SK-N-SH treated with all-trans-retinoic acid at 6 μM for 48 hours (cell line): Measurements from ENCODE around the gene CABLES1.

ENCODE experiments used
- ATAC-seq: fragments of 200-7000 bp; cut with Tn5 transposase; 3 replicates; pipeline ENCODE4 v1.9.1; 2020; ENCODE audit warnings: mild to moderate bottlenecking, moderate library complexity
- ARNTL ChIP-seq: fragments of 450-650 bp; formaldehyde crosslinking; IDR thresholded peaks from 2 replicates; pipeline ENCODE4 v1.5.0; 2020; ENCODE audit warnings: low read depth, mild to moderate bottlenecking, moderate library complexity, borderline replicate concordance
- BACH2 ChIP-seq: fragments of 250-450 bp; sonication (Bioruptor Pico); IDR thresholded peaks from 2 replicates; pipeline ENCODE4 v1.9.0; 2021; ENCODE audit warnings: mild to moderate bottlenecking, borderline replicate concordance
- CREB5 ChIP-seq: fragments of 250-450 bp; sonication (Bioruptor Pico); IDR thresholded peaks from 2 replicates; pipeline ENCODE4 v1.5.1; 2020; ENCODE audit warnings: low read depth, mild to moderate bottlenecking, moderate library complexity
- CSDC2 ChIP-seq: fragments of 250-450 bp; sonication (Bioruptor Pico); IDR thresholded peaks from 2 replicates; pipeline ENCODE4 v1.5.0; 2020; ENCODE audit warnings: mild to moderate bottlenecking, moderate library complexity
- CSRNP3 ChIP-seq: fragments of 250-450 bp; sonication (Bioruptor Pico); IDR thresholded peaks from 2 replicates; pipeline ENCODE4 v1.5.1; 2021; ENCODE audit warnings: mild to moderate bottlenecking, moderate library complexity
- ESRRG ChIP-seq: fragments of 250-450 bp; sonication (Bioruptor Pico); IDR thresholded peaks from 2 replicates; pipeline ENCODE4 v1.6.1; 2021; ENCODE audit warnings: mild to moderate bottlenecking
- ISL1 ChIP-seq: fragments of 250-450 bp; sonication (Bioruptor Pico); IDR thresholded peaks from 2 replicates; pipeline ENCODE4 v2.1.2; 2022; ENCODE audit warnings: mild to moderate bottlenecking, moderate library complexity
- OSR1 ChIP-seq: fragments of 250-450 bp; sonication (Bioruptor Pico); IDR thresholded peaks from 2 replicates; pipeline ENCODE4 v1.8.0; 2022; ENCODE audit warnings: moderate library complexity, mild to moderate bottlenecking, inconsistent platforms
- PATZ1 ChIP-seq: fragments of 250-450 bp; sonication (Bioruptor Pico); IDR thresholded peaks from 2 replicates; pipeline ENCODE4 v1.8.0; 2020; ENCODE audit warnings: mild to moderate bottlenecking, moderate library complexity, borderline replicate concordance
- POU6F1 ChIP-seq: fragments of 250-450 bp; sonication (Bioruptor Pico); IDR thresholded peaks from 2 replicates; pipeline ENCODE4 v1.8.0; 2021; ENCODE audit warnings: low read depth, mild to moderate bottlenecking, moderate library complexity, borderline replicate concordance
- PPARA ChIP-seq: fragments of 250-450 bp; sonication (Bioruptor Pico); IDR thresholded peaks from 2 replicates; pipeline ENCODE4 v1.5.0; 2020; ENCODE audit warnings: mild to moderate bottlenecking, borderline replicate concordance
- SNAI2 ChIP-seq: fragments of 250-450 bp; sonication (Bioruptor Pico); IDR thresholded peaks from 2 replicates; pipeline ENCODE4 v1.5.0; 2020; ENCODE audit warnings: mild to moderate bottlenecking, moderate library complexity
- TCF4 ChIP-seq: fragments of 250-450 bp; sonication (Bioruptor Pico); IDR thresholded peaks from 2 replicates; pipeline ENCODE4 v1.8.0; 2021; ENCODE audit warnings: mild to moderate bottlenecking, moderate library complexity, borderline replicate concordance
- TSHZ2 ChIP-seq: fragments of 250-450 bp; sonication (Bioruptor Pico); IDR thresholded peaks from 2 replicates; pipeline ENCODE4 v1.5.0; 2020; ENCODE audit warnings: mild to moderate bottlenecking, moderate library complexity
- ZC3H10 ChIP-seq: fragments of 250-450 bp; sonication (Bioruptor Pico); IDR thresholded peaks from 2 replicates; pipeline ENCODE4 v1.5.1; 2021; ENCODE audit warnings: mild to moderate bottlenecking, moderate library complexity
- ZFP3 ChIP-seq: fragments of 250-450 bp; sonication (Bioruptor Pico); IDR thresholded peaks from 2 replicates; pipeline ENCODE4 v1.5.0; 2020; ENCODE audit warnings: mild to moderate bottlenecking, moderate library complexity
- ZFP30 ChIP-seq: fragments of 450-650 bp; formaldehyde crosslinking; IDR thresholded peaks from 2 replicates; pipeline ENCODE4 v1.5.0; 2022; ENCODE audit warnings: mild to moderate bottlenecking, moderate library complexity
- ZNF565 ChIP-seq: fragments of 450-650 bp; formaldehyde crosslinking; conservative IDR thresholded peaks from 2 replicates; pipeline ENCODE4 v1.5.0; 2020; ENCODE audit warnings: low read depth, mild to moderate bottlenecking, moderate library complexity
- ZNF70 ChIP-seq: fragments of 450-650 bp; formaldehyde crosslinking; IDR thresholded peaks from 2 replicates; pipeline ENCODE4 v1.5.0; 2020; ENCODE audit warnings: mild to moderate bottlenecking, moderate library complexity

The CABLES1 gene

GRCh38 chr18:23191232-23191631, 55.9 kb downstream of the CABLES1 start:
- ATAC-seq, result no peak
- TF ChIP-seq ZNF70 (CRISPR knock-in tag), result no peak
- TF ChIP-seq ZFP3 (CRISPR knock-in tag), result no peak
- TF ChIP-seq TCF4 (CRISPR knock-in tag), result no peak
- TF ChIP-seq PATZ1 (CRISPR knock-in tag), result no peak
- TF ChIP-seq CSDC2 (CRISPR knock-in tag), result no peak
- no peak for TF ChIP-seq ZNF565
- TF ChIP-seq ZC3H10, result no peak
- TF ChIP-seq TSHZ2 (CRISPR knock-in tag), result no peak
- TF ChIP-seq, all 23 proteins: peak for 0

GRCh38 chr18:23193742-23194141, 58.5 kb downstream of the CABLES1 start:
- no peak for TF ChIP-seq TCF4 (CRISPR knock-in tag)
- no peak for TF ChIP-seq CSDC2 (CRISPR knock-in tag)
- no peak for TF ChIP-seq ZFP3 (CRISPR knock-in tag)
- no peak for TF ChIP-seq PPARA (CRISPR knock-in tag)
- no peak for TF ChIP-seq ARNTL (CRISPR knock-in tag)
- TF ChIP-seq TSHZ2 (CRISPR knock-in tag), result no peak
- TF ChIP-seq SNAI2, result no peak
- no peak for TF ChIP-seq ESRRG (CRISPR knock-in tag)
- TF ChIP-seq PATZ1 (CRISPR knock-in tag), result no peak
- no peak for ATAC-seq

- 0 out of 3 replicates have a peak, but pooled peaks have one; percentile 20 for ATAC-seq
- TF ChIP-seq POU6F1 (CRISPR knock-in tag) (no peak), ESRRG (CRISPR knock-in tag) (no peak), BACH2 (CRISPR knock-in tag) (no peak), OSR1 (CRISPR knock-in tag) (no peak), ZFP3 (CRISPR knock-in tag) (no peak), CREB5 (CRISPR knock-in tag) (no peak), PATZ1 (CRISPR knock-in tag) (no peak), ISL1 (CRISPR knock-in tag) (no peak), TCF4 (CRISPR knock-in tag) (no peak), CSRNP3 (CRISPR knock-in tag) (no peak), ZNF565 (no peak), ZFP30 (no peak), ZC3H10 (no peak)
These were observed 59.1 kb downstream of the CABLES1 start for GRCh38 chr18:23194155-23194996.
